ENCODE measurements around the gene R3HDM1. TPM values are rescaled to one million over a fixed set of nuclear protein-coding genes. Genes with fewer than 3 reads are reported as not detected.

R3HDM1 gene
- total and polyA plus RNA-seq, 2 donors (not counting 1 experiment from before 2014, with no cell fraction given): 23.7 to 57.8 TPM

DNA sequence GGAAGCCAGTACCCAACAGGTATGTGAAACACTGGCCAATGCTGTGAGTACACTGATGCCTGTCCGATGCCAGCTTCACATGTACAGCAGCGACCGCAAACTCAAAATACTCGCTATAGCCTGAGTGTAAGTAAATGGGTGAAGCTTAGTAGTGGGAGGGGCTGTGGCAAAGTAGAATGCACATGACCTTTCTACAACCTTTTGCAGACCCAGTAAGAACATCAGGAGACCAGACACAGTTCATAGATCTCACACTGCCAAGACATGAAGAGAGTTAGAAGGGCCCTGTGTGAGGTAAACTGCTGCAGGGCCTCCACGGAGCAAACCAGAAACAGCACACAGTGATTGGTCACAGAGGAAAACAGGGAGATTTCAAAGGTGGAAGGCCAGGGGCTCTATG, 201.3 kb downstream of the R3HDM1 start:
- Mint-ChIP-seq H3K27ac (no peak overlapping the region), H3K27me3 (no peaks in the 10 kb centered on the region)

DNA sequence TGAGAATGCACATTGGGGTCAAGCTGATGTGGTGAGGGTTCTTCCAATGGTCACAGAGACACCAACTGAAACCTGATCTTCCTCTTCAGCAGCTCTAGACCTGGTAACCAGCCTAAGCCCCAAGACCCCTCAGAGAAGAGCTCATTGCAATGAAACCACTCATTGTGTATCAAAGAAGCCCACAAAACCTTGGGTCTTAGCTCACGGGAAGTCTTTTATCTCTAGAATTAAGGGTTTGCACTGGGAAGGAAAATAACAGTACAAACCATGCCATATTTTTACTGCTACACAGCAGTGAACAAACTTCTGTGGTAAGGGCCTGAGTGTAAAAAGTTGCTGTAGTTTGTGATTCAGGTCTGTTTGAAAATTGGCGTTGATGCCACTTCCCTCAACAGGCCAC, 201.8 kb downstream of the R3HDM1 start:
- DNase-seq: no peak
- Histone ChIP-seq H3K79me2 (ENCODE audit: control insufficient read depth, insufficient read depth, low read length) (no peaks in the 10 kb centered on the region), H3K9me3 (ENCODE audit: control extremely low read depth in 1 of 3, control insufficient read depth in 2 of 3, insufficient read depth in 1 of 3, low read length in 2 of 3) (no peaks in the 10 kb centered on the region), H3K36me3 (replicated peaks in 1 of 2; ENCODE audit: control extremely low read depth in 1 of 2, control insufficient read depth in 1 of 2, extremely low read depth in 1 of 2, insufficient read depth in 2 of 2, low read length in 1 of 2) (no peaks in the 10 kb centered on the region), H3K9ac (ENCODE audit: low read length) (no peak overlapping the region), H3K4me3 (ENCODE audit: control extremely low read depth in 1 of 5, extremely low read depth in 1 of 5, insufficient read depth in 1 of 5, low read depth in 2 of 5, low read length in 4 of 5) (no peak overlapping the region), H3K4me1 (ENCODE audit: control insufficient read depth in 2 of 2, insufficient read depth in 2 of 2, low read length in 2 of 2) (no peaks in the 10 kb centered on the region), H3K4me2 (replicated peaks; ENCODE audit: low read depth, low read length, poor library complexity, severe bottlenecking) (no peak overlapping the region), H4K20me1 (ENCODE audit: control insufficient read depth, insufficient read depth, low read length, poor library complexity, severe bottlenecking) (no peaks in the 10 kb centered on the region), H3K27ac (ENCODE audit: low read length in 2 of 2) (no peak overlapping the region), H2AFZ (ENCODE audit: insufficient read depth, low read depth, low read length, poor library complexity, severe bottlenecking) (no peak overlapping the region), H3K27me3 (replicated peaks in 1 of 4; ENCODE audit: control extremely low read depth in 1 of 4, control insufficient read depth in 3 of 4, insufficient read depth in 4 of 4, low read length in 3 of 4) (no peaks in the 10 kb centered on the region)
- no peak overlapping the region for H3K4me3 Mint-ChIP-seq
- H3K27ac Mint-ChIP-seq: no peak overlapping the region
- TF ChIP-seq, protein P1, sequence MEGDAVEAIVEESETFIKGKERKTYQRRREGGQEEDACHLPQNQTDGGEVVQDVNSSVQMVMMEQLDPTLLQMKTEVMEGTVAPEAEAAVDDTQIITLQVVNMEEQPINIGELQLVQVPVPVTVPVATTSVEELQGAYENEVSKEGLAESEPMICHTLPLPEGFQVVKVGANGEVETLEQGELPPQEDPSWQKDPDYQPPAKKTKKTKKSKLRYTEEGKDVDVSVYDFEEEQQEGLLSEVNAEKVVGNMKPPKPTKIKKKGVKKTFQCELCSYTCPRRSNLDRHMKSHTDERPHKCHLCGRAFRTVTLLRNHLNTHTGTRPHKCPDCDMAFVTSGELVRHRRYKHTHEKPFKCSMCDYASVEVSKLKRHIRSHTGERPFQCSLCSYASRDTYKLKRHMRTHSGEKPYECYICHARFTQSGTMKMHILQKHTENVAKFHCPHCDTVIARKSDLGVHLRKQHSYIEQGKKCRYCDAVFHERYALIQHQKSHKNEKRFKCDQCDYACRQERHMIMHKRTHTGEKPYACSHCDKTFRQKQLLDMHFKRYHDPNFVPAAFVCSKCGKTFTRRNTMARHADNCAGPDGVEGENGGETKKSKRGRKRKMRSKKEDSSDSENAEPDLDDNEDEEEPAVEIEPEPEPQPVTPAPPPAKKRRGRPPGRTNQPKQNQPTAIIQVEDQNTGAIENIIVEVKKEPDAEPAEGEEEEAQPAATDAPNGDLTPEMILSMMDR (IDR thresholded peaks at IDR 0.05): no peak
- TF ChIP-seq EZH2 (IDR thresholded peaks at IDR 0.05; ENCODE audit: borderline replicate concordance, insufficient read depth, low read depth, low read length, poor library complexity, severe bottlenecking): no peak
- CTCF ChIA-PET: no interaction called here
- intact Hi-C loops (cut with micrococcal nuclease): no loop called here
- no peak for ATAC-seq (ENCODE audit: low read depth)
- POLR2A ChIA-PET: no interaction called here
- H3K9me3 Mint-ChIP-seq (ENCODE audit: insufficient read depth): no peaks in the 10 kb centered on the region
- H3K27me3 Mint-ChIP-seq: no peaks in the 10 kb centered on the region
- no peaks in the 10 kb centered on the region for H3K4me1 Mint-ChIP-seq
- WGBS (ENCODE audit: insufficient coverage): 100% methylated on average over 1 of the region's 2 CpGs

More for the DNA sequence above, 201.3 kb downstream of the R3HDM1 start:
- ATAC-seq (ENCODE audit: low read depth) (no peak), DNase-seq (no peak)
- intact Hi-C loops (cut with micrococcal nuclease): no loop called here
- no peaks in the 10 kb centered on the region for H3K27me3 ChIP-seq (replicated peaks in 1 of 4; ENCODE audit: control extremely low read depth in 1 of 4, control insufficient read depth in 3 of 4, insufficient read depth in 4 of 4, low read length in 3 of 4)
- no peak overlapping the region for H3K9ac ChIP-seq (ENCODE audit: low read length)
- no peak for TF ChIP-seq EZH2 (IDR thresholded peaks at IDR 0.05; ENCODE audit: borderline replicate concordance, insufficient read depth, low read depth, low read length, poor library complexity, severe bottlenecking)
- TF ChIP-seq, protein P1 (IDR thresholded peaks at IDR 0.05): no peak
- H3K9me3 ChIP-seq (ENCODE audit: control extremely low read depth in 1 of 3, control insufficient read depth in 2 of 3, insufficient read depth in 1 of 3, low read length in 2 of 3): no peaks in the 10 kb centered on the region
- no peaks in the 10 kb centered on the region for H3K4me1 ChIP-seq (ENCODE audit: control insufficient read depth in 2 of 2, insufficient read depth in 2 of 2, low read length in 2 of 2)
- no peak overlapping the region for H3K4me2 ChIP-seq (replicated peaks; ENCODE audit: low read depth, low read length, poor library complexity, severe bottlenecking)
- CTCF ChIA-PET: no interaction called here
- no peaks in the 10 kb centered on the region for H4K20me1 ChIP-seq (ENCODE audit: control insufficient read depth, insufficient read depth, low read length, poor library complexity, severe bottlenecking)
- no peaks in the 10 kb centered on the region for H3K9me3 Mint-ChIP-seq (ENCODE audit: insufficient read depth)
- WGBS (ENCODE audit: insufficient coverage): 100% methylated on average over 2 of the region's 5 CpGs
- H3K79me2 ChIP-seq (ENCODE audit: control insufficient read depth, insufficient read depth, low read length): no peaks in the 10 kb centered on the region
- no peak overlapping the region for H3K4me3 Mint-ChIP-seq
- POLR2A ChIA-PET: no interaction called here
- H3K36me3 ChIP-seq (replicated peaks in 1 of 2; ENCODE audit: control extremely low read depth in 1 of 2, control insufficient read depth in 1 of 2, extremely low read depth in 1 of 2, insufficient read depth in 2 of 2, low read length in 1 of 2): no peaks in the 10 kb centered on the region
- no peak overlapping the region for H2AFZ ChIP-seq (ENCODE audit: insufficient read depth, low read depth, low read length, poor library complexity, severe bottlenecking)
- no peak overlapping the region for H3K27ac ChIP-seq (ENCODE audit: low read length in 2 of 2)
- no peaks in the 10 kb centered on the region for H3K4me1 Mint-ChIP-seq
- H3K4me3 ChIP-seq (ENCODE audit: control extremely low read depth in 1 of 5, extremely low read depth in 1 of 5, insufficient read depth in 1 of 5, low read depth in 2 of 5, low read length in 4 of 5): no peak overlapping the region

Data from B cell (primary cell).